ENCODE results near the gene RPA3. TPM values are rescaled to one million over a fixed set of nuclear protein-coding genes. Genes with fewer than 3 reads are reported as not detected.
A peak's percentile ranks its signal among the peaks of the same experiment; 100 is the strongest.

Gene RPA3
- total and polyA plus RNA-seq, 8 donors, result 6.7 to 44.9 (median 28.7) TPM; not detected in 1

DNA sequence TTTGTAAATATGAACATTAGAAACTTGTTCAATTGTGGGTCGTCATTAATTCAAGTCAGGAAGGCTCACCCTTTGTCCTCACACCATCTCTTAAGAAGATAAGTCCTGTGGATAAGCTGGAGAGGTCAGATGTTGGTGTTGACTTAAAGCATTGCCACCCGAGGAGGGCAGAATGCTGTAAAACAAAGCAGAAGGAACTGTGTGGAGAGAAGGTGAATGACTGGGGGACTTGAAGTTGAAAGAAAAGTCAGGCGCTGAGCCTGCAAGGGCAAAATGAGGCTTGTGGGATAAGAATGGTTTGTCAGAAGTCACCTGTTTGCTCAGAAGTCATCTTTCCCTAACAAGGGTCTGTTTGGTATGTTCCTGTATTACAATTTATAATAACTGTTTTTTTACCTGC lies 9.1 kb downstream of the RPA3 start:
- WGBS, 5 donors, result 27 to 56% (median 50%) methylated on average over 3 of the region's 3 CpGs
- no peaks in the 10 kb centered on the region for H3K36me3 ChIP-seq

GRCh38 chr7:7707806-7708205 lies 10.6 kb downstream of the RPA3 start:
- Histone ChIP-seq H3K4me3 (no peak overlapping the region), H3K27ac (no peak overlapping the region), H3K27me3 (no peaks in the 10 kb centered on the region), H3K36me3 (no peaks in the 10 kb centered on the region), H3K9me3 (no peaks in the 10 kb centered on the region), H3K4me1 (peaks cover 0 to 51% (median 26%) of the 10 kb centered on the region in 4 donors)
- TF ChIP-seq, protein P1, sequence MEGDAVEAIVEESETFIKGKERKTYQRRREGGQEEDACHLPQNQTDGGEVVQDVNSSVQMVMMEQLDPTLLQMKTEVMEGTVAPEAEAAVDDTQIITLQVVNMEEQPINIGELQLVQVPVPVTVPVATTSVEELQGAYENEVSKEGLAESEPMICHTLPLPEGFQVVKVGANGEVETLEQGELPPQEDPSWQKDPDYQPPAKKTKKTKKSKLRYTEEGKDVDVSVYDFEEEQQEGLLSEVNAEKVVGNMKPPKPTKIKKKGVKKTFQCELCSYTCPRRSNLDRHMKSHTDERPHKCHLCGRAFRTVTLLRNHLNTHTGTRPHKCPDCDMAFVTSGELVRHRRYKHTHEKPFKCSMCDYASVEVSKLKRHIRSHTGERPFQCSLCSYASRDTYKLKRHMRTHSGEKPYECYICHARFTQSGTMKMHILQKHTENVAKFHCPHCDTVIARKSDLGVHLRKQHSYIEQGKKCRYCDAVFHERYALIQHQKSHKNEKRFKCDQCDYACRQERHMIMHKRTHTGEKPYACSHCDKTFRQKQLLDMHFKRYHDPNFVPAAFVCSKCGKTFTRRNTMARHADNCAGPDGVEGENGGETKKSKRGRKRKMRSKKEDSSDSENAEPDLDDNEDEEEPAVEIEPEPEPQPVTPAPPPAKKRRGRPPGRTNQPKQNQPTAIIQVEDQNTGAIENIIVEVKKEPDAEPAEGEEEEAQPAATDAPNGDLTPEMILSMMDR (IDR thresholded peaks at IDR 0.05), result no peak
- TF ChIP-seq EP300 (IDR thresholded peaks at IDR 0.05) (no peak), POLR2A (IDR thresholded peaks at IDR 0.05) (no peak), POLR2AphosphoS5 (IDR thresholded peaks at IDR 0.05) (no peak)
- 75 to 83% (median 80%) methylated on average over 4 of the region's 4 CpGs for WGBS, 5 donors
- intact Hi-C loops (cut with DNase I; ENCODE audit: low total_unique reads), result no loop called here
- peak in 1 of 2 donors; percentile 45 for DNase-seq

More for the DNA sequence above, 9.1 kb downstream of the RPA3 start:
- H3K27me3 ChIP-seq, result no peaks in the 10 kb centered on the region
- TF ChIP-seq, protein P1 (IDR thresholded peaks at IDR 0.05), result no peak
- TF ChIP-seq EP300 (IDR thresholded peaks at IDR 0.05) (no peak), POLR2AphosphoS5 (IDR thresholded peaks at IDR 0.05) (no peak), POLR2A (IDR thresholded peaks at IDR 0.05) (no peak)
- H3K9me3 ChIP-seq, result no peaks in the 10 kb centered on the region
- intact Hi-C loops (cut with DNase I; ENCODE audit: low total_unique reads), result no loop called here
- peaks cover 0 to 46% (median 24%) of the 10 kb centered on the region in 4 donors for H3K4me1 ChIP-seq
- no peak overlapping the region for H3K27ac ChIP-seq
- DNase-seq, result peak in 1 of 2 donors; percentile 28
- H3K4me3 ChIP-seq, result no peak overlapping the region

DNA sequence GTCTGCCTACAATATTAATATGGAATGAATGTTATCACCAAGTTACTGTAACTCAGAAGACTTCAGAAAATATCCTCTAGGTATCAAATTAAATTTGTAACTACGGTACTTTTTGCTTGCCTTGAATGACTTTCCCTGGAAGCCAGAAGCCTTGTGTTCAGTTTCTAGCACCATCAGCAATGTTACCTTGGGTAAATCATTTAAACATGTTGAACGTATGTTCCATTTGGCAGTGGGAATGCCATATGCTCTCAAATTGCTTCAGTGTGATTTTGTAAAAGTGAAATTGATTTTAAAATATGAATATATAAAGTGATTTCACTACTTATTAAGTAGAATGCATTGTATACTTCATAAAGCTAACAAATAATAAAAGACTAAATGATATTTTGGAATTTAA lies 11.2 kb downstream of the RPA3 start:
- Histone ChIP-seq H3K36me3 (no peaks in the 10 kb centered on the region), H3K4me1 (peaks cover 0 to 55% (median 27%) of the 10 kb centered on the region in 4 donors), H3K27me3 (no peaks in the 10 kb centered on the region), H3K27ac (no peak overlapping the region), H3K4me3 (no peak overlapping the region), H3K9me3 (no peaks in the 10 kb centered on the region)
- DNase-seq, result no peak
- 75 to 89% (median 81%) methylated on average over 2 of the region's 2 CpGs for WGBS, 5 donors
- intact Hi-C loops (cut with DNase I; ENCODE audit: low total_unique reads), result no loop called here
- TF ChIP-seq, protein P1 (IDR thresholded peaks at IDR 0.05), result no peak
- no peak for TF ChIP-seq EP300 (IDR thresholded peaks at IDR 0.05)
- TF ChIP-seq POLR2AphosphoS5 (IDR thresholded peaks at IDR 0.05), result no peak
- no peak for TF ChIP-seq POLR2A (IDR thresholded peaks at IDR 0.05)

GRCh38 chr7:7706556-7707172 lies 11.7 kb downstream of the RPA3 start:
- intact Hi-C loops (cut with DNase I; ENCODE audit: low total_unique reads), result no loop called here
- peaks cover 0 to 55% (median 27%) of the 10 kb centered on the region in 4 donors for H3K4me1 ChIP-seq
- 76 to 82% (median 77%) methylated on average over 4 of the region's 4 CpGs for WGBS, 5 donors
- H3K4me3 ChIP-seq, result no peak overlapping the region
- H3K27ac ChIP-seq, result no peak overlapping the region
- no peaks in the 10 kb centered on the region for H3K27me3 ChIP-seq
- H3K9me3 ChIP-seq, result no peaks in the 10 kb centered on the region
- H3K36me3 ChIP-seq, result no peaks in the 10 kb centered on the region
- no peak for DNase-seq
- TF ChIP-seq, protein P1 (IDR thresholded peaks at IDR 0.05), result no peak
- TF ChIP-seq POLR2A (IDR thresholded peaks at IDR 0.05) (no peak), EP300 (IDR thresholded peaks at IDR 0.05) (no peak), POLR2AphosphoS5 (IDR thresholded peaks at IDR 0.05) (no peak)

Measured in stomach (tissue), 9 donors.